SK-N-SH (cell line): ENCODE measurements around the gene GNS. TPM values are rescaled to one million over a fixed set of nuclear protein-coding genes. Genes with fewer than 3 reads are reported as not detected.

Experiments
- CTCF ChIA-PET: fragments of 300-600, 350-600 bp; formaldehyde crosslinking; extraction: SDS; loops from one replicate; lab custom pipeline; 2021; lab: Yijun Ruan, JAX
- POLR2A ChIA-PET: fragments of 350-600 bp; sonication (Branson Sonifier 250); formaldehyde crosslinking; extraction: SDS; loops from one replicate; lab custom pipeline; 2020; ENCODE audit warnings: antibody characterized with exemption, inconsistent platforms; lab: Yijun Ruan, JAX
- DNase-seq: peaks from one replicate; pipeline ENCODE4 v3.0.0; 2012
- H2AFZ ChIP-seq: fragments of 200-600 bp; sonication (generic); 2 replicates; pipeline ENCODE4 v1.8.1; 2016; ENCODE audit warnings: antibody characterized with exemption, mild to moderate bottlenecking, low read depth
- H3F3A ChIP-seq: fragments of 200-600 bp; sonication (generic); replicated peaks from 2 replicates; pipeline ENCODE3; 2016; ENCODE audit warnings: antibody characterized with exemption, mild to moderate bottlenecking; ENCODE audit not compliant: insufficient read depth
- H3K27ac ChIP-seq, 2 experiments: fragments of 200-500 bp in 1 of 2; fragments of 200-600 bp in 1 of 2; sonication (Bioruptor generic) in 1 of 2; sonication (generic), shearing (Covaris generic) in 1 of 2; 2 replicates each; pipeline versions ENCODE4 v1.5.1 to v1.6.1; 2014 to 2016; ENCODE audit warnings: low read depth in 2 of 2, inconsistent platforms in 1 of 2, low read length in 1 of 2, mild to moderate bottlenecking in 1 of 2, mixed read lengths in 1 of 2
- H3K27me3 ChIP-seq: fragments of 200-600 bp; sonication (generic), shearing (Covaris generic); 2 replicates; pipeline ENCODE4 v1.6.1; 2016; ENCODE audit warnings: mixed run types; ENCODE audit not compliant: insufficient read depth
- H3K36me3 ChIP-seq, 2 experiments: fragments of 200-500 bp in 1 of 2; fragments of 200-600 bp in 1 of 2; sonication (Bioruptor generic) in 1 of 2; sonication (generic) in 1 of 2; replicated peaks in 1 of 2; 2 replicates each; pipeline versions ENCODE3 to v1.5.1; 2014 to 2016; ENCODE audit warnings: low read length in 1 of 2, mild to moderate bottlenecking in 1 of 2; ENCODE audit not compliant: insufficient read depth in 2 of 2, control insufficient read depth in 1 of 2
- H3K4me1 ChIP-seq, 2 experiments: fragments of 200-500 bp in 1 of 2; fragments of 200-600 bp in 1 of 2; sonication (Bioruptor generic) in 1 of 2; sonication (generic), shearing (Covaris generic) in 1 of 2; 2 replicates each; pipeline versions ENCODE4 v1.5.1 to v1.6.1; 2014 to 2016; ENCODE audit warnings: low read depth in 1 of 2, low read length in 1 of 2, mixed run types in 1 of 2; ENCODE audit not compliant: insufficient read depth in 2 of 2, control insufficient read depth in 1 of 2
- H3K4me2 ChIP-seq: fragments of 200-600 bp; sonication (generic), shearing (Covaris generic); 2 replicates; pipeline ENCODE4 v1.6.1; 2017; ENCODE audit warnings: mixed run types
- H3K4me3 ChIP-seq, 2 experiments: fragments of 200-500 bp in 1 of 2; fragments of 200-600 bp in 1 of 2; sonication (Bioruptor generic) in 1 of 2; sonication (generic), shearing (Covaris generic) in 1 of 2; 2 replicates each; pipeline versions ENCODE4 v1.5.1 to v1.8.1; 2014 to 2016; ENCODE audit warnings: low read depth in 2 of 2, inconsistent platforms in 1 of 2, low read length in 1 of 2, mild to moderate bottlenecking in 1 of 2, mixed read lengths in 1 of 2, moderate library complexity in 1 of 2
- H3K79me2 ChIP-seq: fragments of 200-600 bp; sonication (generic); 2 replicates; pipeline ENCODE4 v1.8.1; 2017; ENCODE audit warnings: mild to moderate bottlenecking; ENCODE audit not compliant: insufficient read depth
- H3K9ac ChIP-seq: fragments of 200-600 bp; sonication (generic); 2 replicates; pipeline ENCODE4 v1.6.1; 2017; ENCODE audit warnings: mixed run types
- H3K9me2 ChIP-seq: fragments of 200-600 bp; sonication (generic); 2 replicates; pipeline ENCODE4 v1.6.1; 2017; ENCODE audit warnings: mixed run types
- H3K9me3 ChIP-seq: fragments of 200-600 bp; sonication (generic); 2 replicates; pipeline ENCODE4 v1.6.1; 2017; ENCODE audit warnings: mixed run types, mild to moderate bottlenecking, moderate library complexity
- H4K20me1 ChIP-seq: fragments of 200-600 bp; sonication (generic); 2 replicates; pipeline ENCODE4 v1.6.1; 2017; ENCODE audit warnings: mild to moderate bottlenecking, mixed run types; ENCODE audit not compliant: insufficient read depth
- CHD2 ChIP-seq: fragments of 150-350 bp; IDR thresholded peaks from 2 replicates; pipeline ENCODE4 v1.6.1; 2018; ENCODE audit warnings: low read length; ENCODE audit not compliant: partially characterized antibody
- ELF1 ChIP-seq: IDR thresholded peaks from 2 replicates; pipeline ENCODE4 v1.4.0; 2012
- EP300 ChIP-seq, 2 experiments: IDR thresholded peaks; 2 replicates each; pipeline versions ENCODE4 v1.4.0 to v1.6.1; 2012; ENCODE audit warnings: borderline replicate concordance in 1 of 2, low read depth in 1 of 2, low read length in 1 of 2
- FOSL2 ChIP-seq: IDR thresholded peaks from 2 replicates; pipeline ENCODE4 v1.4.0; 2012; ENCODE audit warnings: low read depth, mild to moderate bottlenecking, moderate library complexity, borderline replicate concordance
- FOXJ3 ChIP-seq: sonication (generic); formaldehyde crosslinking; IDR thresholded peaks from 2 replicates; pipeline ENCODE4 v1.5.1; 2020; ENCODE audit warnings: mild to moderate bottlenecking, missing genetic modification reagents
- FOXM1 ChIP-seq: IDR thresholded peaks from 2 replicates; pipeline ENCODE4 v1.4.0; 2012; ENCODE audit warnings: low read depth, mild to moderate bottlenecking
- JUND ChIP-seq: IDR thresholded peaks from 2 replicates; pipeline ENCODE4 v1.4.0; 2012
- MEF2A ChIP-seq: IDR thresholded peaks from 2 replicates; pipeline ENCODE4 v1.4.0; 2012; ENCODE audit warnings: low read depth, borderline replicate concordance
- MXI1 ChIP-seq: IDR thresholded peaks from 2 replicates; pipeline ENCODE4 v1.6.1; 2012; ENCODE audit warnings: mild to moderate bottlenecking, low read depth, low read length, improper control_type of control experiment
- PBX3 ChIP-seq: IDR thresholded peaks from 2 replicates; pipeline ENCODE4; 2012
- RCOR1 ChIP-seq: fragments of 150-350 bp; IDR thresholded peaks from 2 replicates; pipeline ENCODE4 v1.6.1; 2017; ENCODE audit warnings: antibody characterized with exemption, low read length
- SMC3 ChIP-seq: IDR thresholded peaks from 2 replicates; pipeline ENCODE4 v1.6.1; 2012; ENCODE audit warnings: low read depth, low read length, improper control_type of control experiment
- TCF12 ChIP-seq: IDR thresholded peaks from 2 replicates; pipeline ENCODE4 v1.4.0; 2012
- TEAD4 ChIP-seq: IDR thresholded peaks from 2 replicates; pipeline ENCODE4 v1.4.0; 2012; ENCODE audit warnings: mild to moderate bottlenecking, borderline replicate concordance; ENCODE audit not compliant: insufficient read depth
- USF1 ChIP-seq: IDR thresholded peaks from 2 replicates; pipeline ENCODE4 v1.4.0; 2012; ENCODE audit warnings: low read depth, borderline replicate concordance
- USF2 ChIP-seq: fragments of 150-350 bp; IDR thresholded peaks from 2 replicates; pipeline ENCODE4 v1.6.1; 2017; ENCODE audit warnings: antibody characterized with exemption, low read length, low read depth, borderline replicate concordance
- YY1 ChIP-seq: IDR thresholded peaks from 2 replicates; pipeline ENCODE4 v1.4.0; 2012; ENCODE audit warnings: low read depth, mild to moderate bottlenecking
- WGBS: methylation state at CpG from one replicate; pipeline ENCODE4 v1.1.6; 2017; ENCODE audit warnings: low lambda C conversion rate; 5-methylcytosine and 5-hydroxymethylcytosine counted together
- polyA plus RNA-seq, 3 experiments: library from polyadenylated mRNA; depleted of rRNA; stranded (reverse); fragments of >200 nt; gene quantifications; 2 replicates each; pipeline ENCODE4 v1.2.3, GENCODE V29; 2012

GNS gene
- polyA plus RNA-seq, 1 of the 3 experiments (the other 2 are of a cell fraction) = 74.8 TPM

GRCh38 chr12:64745259-64745807, 13.9 kb downstream of the GNS start:
- H3K4me3 ChIP-seq = no peak overlapping the region
- CTCF ChIA-PET = interaction anchor here (0.7 to 1.2 kb wide), 2 partner anchors 9 to 15 kb away, joined by 3 to 4 read pairs; no protein-coding TSS in a partner anchor
- no peak for TF ChIP-seq MXI1
- 0 out of 2 replicates have a peak, but pooled peaks have one; percentile 3 for TF ChIP-seq JUND
- H3K27me3 ChIP-seq = no peaks in the 10 kb centered on the region
- peaks cover 37 to 43% of the 10 kb centered on the region in 2 experiments for H3K36me3 ChIP-seq
- H4K20me1 ChIP-seq = no peaks in the 10 kb centered on the region
- peaks cover 24% of the 10 kb centered on the region for H3F3A ChIP-seq
- H3K79me2 ChIP-seq = 0 out of 2 replicates have a peak, but pooled peaks cover 5% of the 10 kb centered on the region
- H3K9me3 ChIP-seq = no peaks in the 10 kb centered on the region
- H3K4me2 ChIP-seq = 0 out of 2 replicates have a peak overlapping the region, but pooled peaks have one; percentile 65
- peaks cover 0 to 11% of the 10 kb centered on the region in 2 experiments; a peak in 1 of 4 replicates for H3K4me1 ChIP-seq
- POLR2A ChIA-PET = no interaction called here
- no peaks in the 10 kb centered on the region for H3K9me2 ChIP-seq
- H3K9ac ChIP-seq = no peak overlapping the region
- H3K27ac ChIP-seq = peak overlapping the region in 1 of 2 experiments; percentile 68; a peak in 2 of 4 replicates
- 87% methylated on average over 7 of the region's 7 CpGs for WGBS
- H2AFZ ChIP-seq = no peak overlapping the region
- no peak for DNase-seq

GRCh38 chr12:64744422-64745258, 14.6 kb downstream of the GNS start:
- ChIA-PET POLR2A (no interaction called here), CTCF (interaction anchor here (0.7 to 1.2 kb wide), 2 partner anchors 10 to 14 kb away, joined by 3 to 4 read pairs; no protein-coding TSS in a partner anchor)
- Histone ChIP-seq H3K4me1 (peaks cover 0 to 11% of the 10 kb centered on the region in 2 experiments; a peak in 1 of 4 replicates), H3K36me3 (peaks cover 43 to 44% of the 10 kb centered on the region in 2 experiments), H3K79me2 (0 out of 2 replicates have a peak, but pooled peaks cover 5% of the 10 kb centered on the region), H3K9ac (no peak overlapping the region), H3K27ac (peak overlapping the region; percentile 43 to 68), H3K9me2 (no peaks in the 10 kb centered on the region), H3K9me3 (no peaks in the 10 kb centered on the region), H2AFZ (no peak overlapping the region), H3K4me3 (peak overlapping the region; percentile 1 to 23; a peak in 2 of 4 replicates), H4K20me1 (no peaks in the 10 kb centered on the region), H3K4me2 (peak overlapping the region; percentile 65; the same call in 1 of the 2 replicates), H3K27me3 (no peaks in the 10 kb centered on the region), H3F3A (peaks cover 24% of the 10 kb centered on the region)
- 57% methylated on average over 5 of the region's 5 CpGs for WGBS
- DNase-seq = no peak
- TF ChIP-seq TEAD4 (no peak), JUND (peak; percentile 47; the same call in 1 of the 2 replicates), SMC3 (no peak), RCOR1 (no peak), FOSL2 (peak; percentile 33; the same call in 1 of the 2 replicates)

- CTCF ChIA-PET = interaction anchor here (0.7 to 1.1 kb wide), 2 partner anchors 16 to 292 kb away, joined by 3 read pairs; partner anchors contain the start of gene GNS
- TF ChIP-seq ELF1 (no peak), EP300 (IDR thresholded peaks at IDR 0.05; ENCODE audit: borderline replicate concordance in 1 of 2, low read depth in 1 of 2, low read length in 1 of 2) (no peak), CHD2 (no peak), SMC3 (no peak), USF1 (no peak), USF2 (no peak), MXI1 (no peak), FOXJ3 (CRISPR knock-in tag) (no peak), TCF12 (no peak), JUND (no peak), YY1 (no peak), MEF2A (no peak), PBX3 (no peak), FOXM1 (no peak)
Observed at GRCh38 chr12:64743206-64743605, 16.0 kb downstream of the GNS start.

More at GRCh38 chr12:64743206-64743605, 16.0 kb downstream of the GNS start:
- H3K4me2 ChIP-seq = no peak overlapping the region
- peaks cover 49 to 55% of the 10 kb centered on the region in 2 experiments for H3K36me3 ChIP-seq
- no peaks in the 10 kb centered on the region for H3K27me3 ChIP-seq
- 98% methylated on average over 3 of the region's 3 CpGs for WGBS
- no peak for DNase-seq
- H3K9ac ChIP-seq = no peak overlapping the region
- no peaks in the 10 kb centered on the region for H3K9me2 ChIP-seq
- H3F3A ChIP-seq = peaks cover 20% of the 10 kb centered on the region
- no peak overlapping the region for H2AFZ ChIP-seq
- POLR2A ChIA-PET = interaction anchor here (0.6 kb wide), 1 partner anchor 230 kb away, joined by 3 read pairs; no protein-coding TSS in a partner anchor
- no peaks in the 10 kb centered on the region for H4K20me1 ChIP-seq
- 0 out of 2 replicates have a peak, but pooled peaks cover 5% of the 10 kb centered on the region for H3K79me2 ChIP-seq
- H3K27ac ChIP-seq = no peak overlapping the region
- H3K9me3 ChIP-seq = no peaks in the 10 kb centered on the region
- no peak overlapping the region for H3K4me3 ChIP-seq
- peaks cover 0 to 11% of the 10 kb centered on the region in 2 experiments; a peak in 1 of 4 replicates for H3K4me1 ChIP-seq
